Superior temporal gyrus (tissue), 1 donor: ENCODE measurements around the gene TM2D3.

Source experiments
- DNase-seq: peaks from one replicate; pipeline ENCODE4 v3.0.0-alpha.2; 2016; ENCODE audit errors: extremely low spot score

TM2D3 gene

DNA sequence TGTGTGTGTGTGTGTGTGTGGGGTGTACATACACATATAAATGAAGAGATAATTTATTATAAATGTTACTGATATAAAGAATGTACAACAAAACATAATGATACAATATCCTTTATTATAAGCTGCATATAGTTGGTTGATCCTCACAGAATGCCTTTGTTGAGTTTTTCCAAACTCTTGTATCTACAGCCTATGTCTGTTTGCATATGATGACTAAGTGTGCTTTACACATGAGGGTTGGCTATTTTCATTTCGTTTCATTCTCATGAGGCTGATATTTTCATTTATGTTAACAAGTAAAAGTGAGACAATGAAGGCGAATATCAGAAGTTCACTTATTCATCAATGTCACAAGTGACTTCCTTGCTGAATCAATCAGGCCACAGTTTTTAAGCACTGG is 45.1 kb downstream of the TM2D3 start:
- no peak for DNase-seq

DNA sequence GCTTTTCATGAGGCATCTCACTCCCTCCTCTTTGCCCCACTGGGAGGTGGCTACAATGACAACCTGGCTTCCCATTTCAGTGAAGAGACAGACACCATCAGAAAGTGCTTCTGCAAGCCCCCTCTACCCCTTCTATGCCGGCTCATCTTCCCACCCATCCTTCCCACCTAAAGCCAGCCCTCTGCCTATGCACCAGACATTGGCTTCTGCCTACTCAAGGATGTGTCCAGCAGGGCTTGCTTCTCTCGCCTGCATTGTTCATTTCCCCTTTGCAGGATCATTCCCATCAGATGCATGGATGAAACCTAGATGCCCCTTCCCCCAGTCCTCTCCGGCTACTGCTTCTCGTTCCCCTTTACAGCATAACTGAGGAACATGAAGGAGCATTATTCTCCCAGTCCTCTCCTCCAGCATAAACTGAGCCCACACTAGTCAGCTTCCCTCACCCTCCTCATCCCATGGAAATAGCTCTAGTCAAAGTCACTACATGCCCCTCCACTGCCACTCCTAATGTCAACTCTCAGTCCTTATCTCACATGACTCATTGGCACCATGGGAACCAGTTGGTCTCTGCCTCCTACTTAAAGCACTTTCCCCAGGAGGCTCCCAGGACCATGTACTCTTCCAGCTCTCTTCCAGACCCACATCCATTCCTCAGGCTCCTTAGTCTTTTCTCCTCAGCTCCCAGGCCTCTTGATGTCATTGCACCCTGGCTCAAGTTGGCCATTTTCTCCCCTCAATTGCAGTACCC is 47.9 kb downstream of the TM2D3 start:
- no peak for DNase-seq

DNA sequence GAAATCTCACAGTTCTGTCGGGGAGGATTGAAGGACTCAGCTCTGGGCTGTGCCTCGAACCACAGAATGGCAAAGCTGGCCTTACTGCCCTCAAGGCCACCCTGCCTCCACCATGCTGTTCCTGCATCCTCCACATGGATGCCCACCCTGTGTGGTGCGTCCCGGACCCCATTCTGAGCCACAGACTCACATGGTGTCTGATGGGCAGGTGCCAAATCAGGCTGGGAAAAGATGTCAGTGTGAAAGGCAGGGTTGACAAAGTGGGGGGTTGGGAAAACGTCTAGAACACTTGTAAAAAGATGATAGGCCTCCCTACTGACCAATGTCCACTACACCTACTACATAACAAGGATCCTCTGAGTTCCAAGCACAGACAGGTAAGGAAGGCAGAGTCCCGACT is 49.4 kb downstream of the TM2D3 start:
- no peak for DNase-seq

DNA sequence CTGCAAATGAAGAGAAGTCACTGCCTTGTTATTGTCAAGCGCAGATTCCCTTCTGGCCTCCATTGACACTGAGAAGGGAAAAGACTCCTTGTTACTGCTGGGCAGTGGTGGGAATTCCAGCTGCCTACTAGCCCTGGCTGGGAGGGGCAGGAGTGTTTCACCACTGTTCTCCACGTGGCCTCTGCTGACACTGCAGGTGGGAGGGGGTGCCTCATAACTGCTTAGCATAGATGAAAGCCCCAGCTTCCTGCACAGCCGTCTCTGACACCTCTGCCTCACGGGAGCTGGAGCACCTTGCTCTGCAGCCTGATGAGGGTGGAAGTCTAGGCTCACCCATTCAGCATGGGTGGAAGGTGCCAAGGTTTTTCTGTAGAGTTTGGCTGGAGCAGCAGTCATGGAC is 52.1 kb downstream of the TM2D3 start:
- DNase-seq, result no peak

DNA sequence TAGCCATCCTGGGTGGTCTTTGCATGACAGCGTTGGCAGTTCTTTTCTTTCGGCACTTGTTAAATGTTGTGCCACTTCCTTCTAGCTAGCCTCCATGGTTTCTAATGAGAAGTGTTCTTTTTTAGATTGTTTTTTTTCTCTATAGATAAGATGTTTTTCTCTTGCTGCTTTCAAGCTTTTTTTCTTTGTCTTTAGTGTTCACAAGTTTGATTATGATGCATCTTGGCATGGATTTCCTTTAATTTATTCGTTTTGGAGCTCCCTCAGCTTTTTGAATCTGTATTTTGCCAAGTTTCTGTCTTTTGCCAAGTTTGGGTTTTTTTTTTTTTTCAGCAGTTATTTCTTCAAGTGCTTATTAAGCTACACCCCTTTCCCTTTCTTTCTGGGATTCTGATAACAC is 53.1 kb downstream of the TM2D3 start:
- DNase-seq, result no peak

DNA sequence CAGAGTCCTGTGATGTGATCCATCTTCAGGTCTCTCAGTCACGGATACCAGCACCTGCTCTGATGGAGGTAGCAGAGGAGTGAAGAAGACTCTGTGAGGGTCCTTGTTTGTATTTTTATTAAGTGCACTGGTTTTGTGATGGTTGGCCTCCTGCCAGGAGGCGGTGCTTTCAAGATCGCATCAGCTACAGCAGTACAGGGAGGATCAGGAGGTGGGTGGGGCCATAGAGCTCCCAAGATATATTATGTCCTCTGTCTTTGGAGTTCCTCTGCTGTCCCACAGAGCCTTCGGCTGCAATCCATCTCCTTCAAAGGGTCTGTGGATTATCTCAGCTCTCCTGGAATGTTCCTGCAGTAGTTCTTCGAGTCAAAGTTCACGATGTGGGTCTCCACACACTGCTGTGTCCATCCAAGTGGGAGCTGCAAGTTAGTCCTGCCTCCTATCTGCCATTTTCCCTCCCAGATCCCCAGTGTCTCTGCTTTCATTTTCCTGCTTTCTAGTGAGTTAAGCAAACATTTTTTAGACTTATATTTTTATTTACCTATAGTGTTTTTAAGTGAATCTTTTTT is 54.7 kb downstream of the TM2D3 start:
- DNase-seq, result no peak

DNA sequence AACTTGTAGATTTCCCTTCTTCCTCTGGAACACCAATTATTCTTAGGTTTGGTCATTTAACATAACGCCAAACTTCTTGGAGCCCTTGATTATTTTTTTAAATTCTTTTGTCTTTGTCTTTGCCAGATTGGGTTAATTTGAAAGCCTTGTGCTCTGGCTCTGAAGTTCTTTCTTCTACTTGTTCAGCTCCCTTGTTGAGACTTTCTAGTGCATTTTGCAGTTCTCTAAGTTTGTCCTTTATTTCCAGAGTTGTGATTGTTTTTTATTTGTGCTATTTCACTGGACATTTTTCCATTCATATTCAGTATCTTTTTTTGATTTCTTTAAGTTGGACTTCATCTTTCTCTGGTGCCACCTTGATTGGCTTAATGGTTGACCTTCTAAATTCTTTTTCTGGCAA is 55.5 kb downstream of the TM2D3 start:
- DNase-seq, result no peak
